HepG2 (cell line): ENCODE results near the gene CPT1A. TPM values are rescaled to one million over a fixed set of nuclear protein-coding genes. Genes with fewer than 3 reads are reported as not detected.

ENCODE experiments used
- ATAC-seq: fragments of 200-7000 bp; cut with Tn5 transposase; 3 replicates; pipeline ENCODE4 v1.9.1; 2020; ENCODE audit warnings: mild to moderate bottlenecking, moderate library complexity
- BruUV-seq: library from RNA; stranded (reverse); fragments of 400-500 nt; replicated peaks from 2 replicates; lab custom pipeline; 2021; lab: Mats Ljungman, UMichigan
- CTCF ChIA-PET: fragments of 300-600 bp; formaldehyde crosslinking; extraction: SDS; loops from one replicate; lab custom pipeline; 2021; ENCODE audit warnings: low total read pairs, inconsistent platforms, low intra/inter-chr PET ratio; lab: Yijun Ruan, JAX
- POLR2A ChIA-PET: fragments of 350-600 bp; sonication (Branson Sonifier 250); formaldehyde crosslinking; loops from one replicate; lab custom pipeline; 2020; ENCODE audit warnings: antibody characterized with exemption, inconsistent platforms; lab: Yijun Ruan, JAX
- DNase-seq: peaks from one replicate; pipeline ENCODE4 v3.0.0-alpha.2; 2015; ENCODE audit warnings: low spot score
- FAIRE-seq: peaks from 3 replicates; lab custom pipeline; 2011; peaks lifted over from hg19 to GRCh38; lab: Jason Lieb, UNC
- H2AFZ ChIP-seq: one replicate; pipeline ENCODE4 v1.6.1; 2011; ENCODE audit warnings: low read length, inconsistent platforms
- H3K27ac ChIP-seq: fragments of 300-600 bp; 3 replicates; pipeline ENCODE4 v1.8.0; 2011; ENCODE audit warnings: mixed run types, mild to moderate bottlenecking, mixed read lengths, low read length, inconsistent platforms; ENCODE audit not compliant: insufficient read depth; ENCODE audit errors: extremely low read length
- H3K27me3 ChIP-seq, 2 experiments: fragments of 200-600 bp in 1 of 2; 2 replicates in 1 of 2; 3 replicates in 1 of 2; pipeline versions ENCODE4 v1.6.0 to v1.8.0; 2011; ENCODE audit warnings: low read length in 2 of 2, mild to moderate bottlenecking in 2 of 2, moderate library complexity in 2 of 2, inconsistent platforms in 1 of 2; ENCODE audit not compliant: insufficient read depth in 2 of 2, control insufficient read depth in 1 of 2
- H3K36me3 ChIP-seq, 2 experiments: fragments of 200-600 bp in 1 of 2; replicated peaks in 1 of 2; 2 replicates in 1 of 2; 3 replicates in 1 of 2; pipeline versions ENCODE4 v1.5.1 to v1.8.0; 2011; ENCODE audit warnings: low read length in 2 of 2, inconsistent platforms in 1 of 2; ENCODE audit not compliant: insufficient read depth in 2 of 2, control insufficient read depth in 1 of 2
- H3K4me1 ChIP-seq: 2 replicates; pipeline ENCODE4 v1.5.1; 2012; ENCODE audit warnings: low read length, inconsistent platforms; ENCODE audit not compliant: insufficient read depth
- H3K4me2 ChIP-seq: 2 replicates; pipeline ENCODE4 v1.6.0; 2011; ENCODE audit warnings: low read depth, low read length, inconsistent platforms
- H3K4me3 ChIP-seq, 3 experiments: fragments of 200-600 bp in 1 of 3; sonication (generic), shearing (Covaris generic) in 1 of 3; replicated peaks in 1 of 3; 2 replicates each; pipeline ENCODE4 v1.5.1; 2011 to 2016; ENCODE audit warnings: low read length in 3 of 3, inconsistent platforms in 2 of 3, low read depth in 2 of 3, mild to moderate bottlenecking in 2 of 3, control low read depth in 1 of 3, mixed read lengths in 1 of 3; ENCODE audit not compliant: insufficient read depth in 1 of 3
- H3K79me2 ChIP-seq: one replicate; pipeline ENCODE4 v1.6.1; 2011; ENCODE audit warnings: low read length, inconsistent platforms; ENCODE audit not compliant: insufficient read depth
- H3K9ac ChIP-seq: 2 replicates; pipeline ENCODE4 v1.6.0; 2011; ENCODE audit warnings: mild to moderate bottlenecking, low read depth, low read length, inconsistent platforms; ENCODE audit not compliant: insufficient read depth
- H3K9me3 ChIP-seq: 2 replicates; pipeline ENCODE4 v1.5.1; 2012; ENCODE audit warnings: mild to moderate bottlenecking, low read length
- H4K20me1 ChIP-seq: 2 replicates; pipeline ENCODE4 v1.6.0; 2011; ENCODE audit warnings: inconsistent platforms, mild to moderate bottlenecking, low read length, moderate library complexity; ENCODE audit not compliant: insufficient read depth
- ELF1 ChIP-seq: sonication (generic); formaldehyde crosslinking; IDR thresholded peaks from 2 replicates; pipeline ENCODE4 v1.4.0; 2020; ENCODE audit warnings: missing genetic modification reagents
- ELF3 ChIP-seq: IDR thresholded peaks from 2 replicates; pipeline ENCODE4 v1.6.1; 2016; ENCODE audit warnings: missing genetic modification reagents, missing compliant biosample characterization
- GATAD1 ChIP-seq: IDR thresholded peaks from 2 replicates; pipeline ENCODE4 v1.6.1; 2016; ENCODE audit warnings: missing genetic modification reagents, missing compliant biosample characterization
- NKX3-1 ChIP-seq: sonication (generic); formaldehyde crosslinking; IDR thresholded peaks from 2 replicates; pipeline ENCODE4 v1.5.0; 2020; ENCODE audit warnings: missing genetic modification reagents
- PRPF4 ChIP-seq: fragments of 200-400 bp; formaldehyde crosslinking; IDR thresholded peaks from 2 replicates; pipeline ENCODE4 v1.6.1; 2016; ENCODE audit warnings: low read length, low read depth; ENCODE audit not compliant: poor library complexity, severe bottlenecking
- RFX1 ChIP-seq: fragments of 450-650 bp; IDR thresholded peaks from 2 replicates; pipeline ENCODE4 v1.6.1; 2017
- RFXAP ChIP-seq: sonication (generic); formaldehyde crosslinking; IDR thresholded peaks from 2 replicates; pipeline ENCODE4 v1.4.0; 2020; ENCODE audit warnings: missing genetic modification reagents, borderline replicate concordance
- SETDB1 ChIP-seq: sonication (generic); formaldehyde crosslinking; IDR thresholded peaks from 2 replicates; pipeline ENCODE4 v1.5.1; 2020; ENCODE audit warnings: missing genetic modification reagents, mild to moderate bottlenecking, borderline replicate concordance
- SMAD3 ChIP-seq: sonication (generic); formaldehyde crosslinking; IDR thresholded peaks from 2 replicates; pipeline ENCODE4 v1.4.0; 2020; ENCODE audit warnings: missing genetic modification reagents
- ZKSCAN8 ChIP-seq: IDR thresholded peaks from 2 replicates; pipeline ENCODE4 v1.6.1; 2016; ENCODE audit warnings: borderline replicate concordance, missing genetic modification reagents, missing compliant biosample characterization
- ZNF556 ChIP-seq: sonication (generic); formaldehyde crosslinking; IDR thresholded peaks from 2 replicates; pipeline ENCODE4 v1.4.0; 2020; ENCODE audit warnings: mild to moderate bottlenecking, missing genetic modification reagents, borderline replicate concordance
- ZNF558 ChIP-seq: sonication (generic); formaldehyde crosslinking; IDR thresholded peaks from 2 replicates; pipeline ENCODE4 v1.9.0; 2022; ENCODE audit warnings: mild to moderate bottlenecking, missing genetic modification reagents, borderline replicate concordance
- ZNF7 ChIP-seq: IDR thresholded peaks from 2 replicates; pipeline ENCODE4 v1.6.1; 2016; ENCODE audit warnings: missing biosample characterization, missing genetic modification reagents
- ZNF775 ChIP-seq: sonication (generic); formaldehyde crosslinking; IDR thresholded peaks from 2 replicates; pipeline ENCODE4 v1.4.0; 2020; ENCODE audit warnings: missing genetic modification reagents, mild to moderate bottlenecking, moderate library complexity, borderline replicate concordance
- WGBS: methylation state at CpG from one replicate; pipeline ENCODE4 v1.1.6; 2017; ENCODE audit warnings: low lambda C conversion rate; 5-methylcytosine and 5-hydroxymethylcytosine counted together
- in situ Hi-C: cut with HindIII; loops from 2 replicates; pipeline ENCODE4 v1.10.0; 2017; ENCODE audit warnings: low pct_unique_long_range_greater_than_20kb; ENCODE audit not compliant: extremely low pct_ligation_motif_present
- intact Hi-C: fragments of 100-400 bp; cut with micrococcal nuclease; formaldehyde crosslinking; loops from one replicate; pipeline ENCODE4 v1.10.0; 2022; ENCODE audit not compliant: unreplicated experiment
- polyA plus RNA-seq, 8 experiments: library from polyadenylated mRNA; depleted of rRNA in 3 of 8; stranded (reverse) in 7 of 8; unstranded in 1 of 8; fragments of >200 nt; fragmentation: Illumina TruSeq in 4 of 8; extraction: Trizol in 4 of 8; gene quantifications; 2 replicates each; pipeline versions ENCODE4 v1.2.1 to v1.2.3, GENCODE V29; 2011 to 2016; ENCODE audit warnings: low read depth in 4 of 8, missing spikeins in 1 of 8, mixed read lengths in 1 of 8; ENCODE audit not compliant: insufficient read depth in 1 of 8
- total RNA-seq, 5 experiments: library from RNA; depleted of rRNA; stranded (reverse); fragments of >200 nt; fragmentation: Illumina TruSeq; extraction: Trizol; gene quantifications; 2 replicates each; pipeline ENCODE4 v1.2.3, GENCODE V29; 2016; ENCODE audit warnings: low read depth in 1 of 5
- TF ChIP-seq, protein P1 (sequence below): IDR thresholded peaks from 2 replicates; pipeline ENCODE4 v1.6.1; 2016; ENCODE audit warnings: mild to moderate bottlenecking
- TF ChIP-seq, protein P2 (sequence below): sonication (generic); formaldehyde crosslinking; IDR thresholded peaks from 2 replicates; pipeline ENCODE4 v1.4.0; 2020; ENCODE audit warnings: missing genetic modification reagents
- TF ChIP-seq, protein P3 (sequence below): sonication (generic); formaldehyde crosslinking; conservative IDR thresholded peaks from 2 replicates; pipeline ENCODE4 v1.5.0; 2020; ENCODE audit warnings: missing genetic modification reagents

Gene CPT1A
- total and polyA plus RNA-seq, 2 of the 13 experiments (the other 11 are each of a cell fraction or from before 2014, with no cell fraction given), result 7.0 to 7.1 TPM

DNA sequence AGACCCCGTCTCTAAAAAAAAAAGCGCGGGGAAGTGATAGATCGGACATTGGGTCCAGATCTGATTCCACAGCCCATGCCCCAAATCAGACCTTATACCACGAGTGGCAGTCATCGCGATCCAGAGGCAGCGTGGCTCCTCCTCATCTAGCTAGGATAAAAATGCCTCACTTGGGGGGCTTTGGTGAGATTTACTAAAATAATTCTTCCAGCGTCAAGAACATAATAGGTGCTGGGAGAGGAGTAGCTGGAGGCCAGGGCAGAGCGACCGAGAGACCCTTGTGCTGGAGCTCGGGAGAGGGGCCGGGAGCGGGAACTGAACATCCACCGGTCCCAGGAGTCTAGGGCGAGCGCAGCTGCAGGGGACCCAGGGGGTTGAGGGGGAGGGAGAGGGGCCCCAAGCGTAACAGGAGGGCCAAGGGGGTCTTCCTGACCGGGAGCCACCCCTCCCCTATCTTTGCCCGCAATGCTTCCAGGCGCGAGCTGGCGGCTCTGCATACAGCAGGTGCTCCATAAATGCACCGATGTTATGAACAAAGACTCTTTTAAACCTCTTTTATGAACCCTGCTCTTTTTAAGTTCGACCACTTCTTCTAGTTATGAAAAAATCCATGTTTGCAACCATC is 823 bp upstream of the CPT1A start:
- Histone ChIP-seq H3K9me3 (no peaks in the 10 kb centered on the region), H2AFZ (no peak overlapping the region), H3K4me3 (no peak overlapping the region), H3K27me3 (peaks cover 0 to 8% of the 10 kb centered on the region in 2 experiments; a peak in 3 of 5 replicates), H3K9ac (no peak overlapping the region), H3K36me3 (no peaks in the 10 kb centered on the region), H3K27ac (no peak overlapping the region), H3K79me2 (no peaks in the 10 kb centered on the region), H4K20me1 (peaks cover 11% of the 10 kb centered on the region), H3K4me2 (peak overlapping the region; percentile 55), H3K4me1 (peaks cover 89% of the 10 kb centered on the region)
- TF ChIP-seq NKX3-1 (CRISPR knock-in tag) (no peak), ZNF556 (CRISPR knock-in tag) (no peak), RFXAP (CRISPR knock-in tag) (no peak), ZNF7 (CRISPR knock-in tag) (no peak), GATAD1 (CRISPR knock-in tag) (no peak), RFX1 (no peak), ZNF558 (CRISPR knock-in tag) (no peak), PRPF4 (peak; percentile 3), ELF3 (CRISPR knock-in tag) (no peak), SMAD3 (CRISPR knock-in tag) (no peak), ZKSCAN8 (peak; percentile 80), ZNF775 (CRISPR knock-in tag) (no peak), ELF1 (no peak), SETDB1 (CRISPR knock-in tag) (no peak)
- TF ChIP-seq, protein P1, sequence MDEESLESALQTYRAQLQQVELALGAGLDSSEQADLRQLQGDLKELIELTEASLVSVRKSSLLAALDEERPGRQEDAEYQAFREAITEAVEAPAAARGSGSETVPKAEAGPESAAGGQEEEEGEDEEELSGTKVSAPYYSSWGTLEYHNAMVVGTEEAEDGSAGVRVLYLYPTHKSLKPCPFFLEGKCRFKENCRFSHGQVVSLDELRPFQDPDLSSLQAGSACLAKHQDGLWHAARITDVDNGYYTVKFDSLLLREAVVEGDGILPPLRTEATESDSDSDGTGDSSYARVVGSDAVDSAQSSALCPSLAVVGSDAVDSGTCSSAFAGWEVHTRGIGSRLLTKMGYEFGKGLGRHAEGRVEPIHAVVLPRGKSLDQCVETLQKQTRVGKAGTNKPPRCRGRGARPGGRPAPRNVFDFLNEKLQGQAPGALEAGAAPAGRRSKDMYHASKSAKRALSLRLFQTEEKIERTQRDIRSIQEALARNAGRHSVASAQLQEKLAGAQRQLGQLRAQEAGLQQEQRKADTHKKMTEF (CRISPR knock-in tag), result no peak
- TF ChIP-seq, protein P2, sequence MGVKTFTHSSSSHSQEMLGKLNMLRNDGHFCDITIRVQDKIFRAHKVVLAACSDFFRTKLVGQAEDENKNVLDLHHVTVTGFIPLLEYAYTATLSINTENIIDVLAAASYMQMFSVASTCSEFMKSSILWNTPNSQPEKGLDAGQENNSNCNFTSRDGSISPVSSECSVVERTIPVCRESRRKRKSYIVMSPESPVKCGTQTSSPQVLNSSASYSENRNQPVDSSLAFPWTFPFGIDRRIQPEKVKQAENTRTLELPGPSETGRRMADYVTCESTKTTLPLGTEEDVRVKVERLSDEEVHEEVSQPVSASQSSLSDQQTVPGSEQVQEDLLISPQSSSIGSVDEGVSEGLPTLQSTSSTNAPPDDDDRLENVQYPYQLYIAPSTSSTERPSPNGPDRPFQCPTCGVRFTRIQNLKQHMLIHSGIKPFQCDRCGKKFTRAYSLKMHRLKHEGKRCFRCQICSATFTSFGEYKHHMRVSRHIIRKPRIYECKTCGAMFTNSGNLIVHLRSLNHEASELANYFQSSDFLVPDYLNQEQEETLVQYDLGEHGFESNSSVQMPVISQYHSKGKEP (CRISPR knock-in tag), result no peak
- TF ChIP-seq, protein P3, sequence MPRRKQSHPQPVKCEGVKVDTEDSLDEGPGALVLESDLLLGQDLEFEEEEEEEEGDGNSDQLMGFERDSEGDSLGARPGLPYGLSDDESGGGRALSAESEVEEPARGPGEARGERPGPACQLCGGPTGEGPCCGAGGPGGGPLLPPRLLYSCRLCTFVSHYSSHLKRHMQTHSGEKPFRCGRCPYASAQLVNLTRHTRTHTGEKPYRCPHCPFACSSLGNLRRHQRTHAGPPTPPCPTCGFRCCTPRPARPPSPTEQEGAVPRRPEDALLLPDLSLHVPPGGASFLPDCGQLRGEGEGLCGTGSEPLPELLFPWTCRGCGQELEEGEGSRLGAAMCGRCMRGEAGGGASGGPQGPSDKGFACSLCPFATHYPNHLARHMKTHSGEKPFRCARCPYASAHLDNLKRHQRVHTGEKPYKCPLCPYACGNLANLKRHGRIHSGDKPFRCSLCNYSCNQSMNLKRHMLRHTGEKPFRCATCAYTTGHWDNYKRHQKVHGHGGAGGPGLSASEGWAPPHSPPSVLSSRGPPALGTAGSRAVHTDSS (CRISPR knock-in tag), result no peak
- intact Hi-C loops (no loop called here), in situ Hi-C loops (no loop called here)
- POLR2A ChIA-PET, result interaction anchor here (4.2 kb wide), 1 partner anchor 15 kb away, joined by 31 read pairs; no protein-coding TSS in a partner anchor
- ATAC-seq (no peak), FAIRE-seq (no peak), DNase-seq (no peak)
- CTCF ChIA-PET, result no interaction called here
- WGBS, result 92% methylated on average over 25 of the region's 25 CpGs
- no TSS peak for BruUV-seq
